ENCODE data around the gene DAP. TPM values are rescaled to one million over a fixed set of nuclear protein-coding genes. Genes with fewer than 3 reads are reported as not detected.

Gene DAP
- total RNA-seq, 1 experiment from 2014 or later: 47.2 TPM

DNA sequence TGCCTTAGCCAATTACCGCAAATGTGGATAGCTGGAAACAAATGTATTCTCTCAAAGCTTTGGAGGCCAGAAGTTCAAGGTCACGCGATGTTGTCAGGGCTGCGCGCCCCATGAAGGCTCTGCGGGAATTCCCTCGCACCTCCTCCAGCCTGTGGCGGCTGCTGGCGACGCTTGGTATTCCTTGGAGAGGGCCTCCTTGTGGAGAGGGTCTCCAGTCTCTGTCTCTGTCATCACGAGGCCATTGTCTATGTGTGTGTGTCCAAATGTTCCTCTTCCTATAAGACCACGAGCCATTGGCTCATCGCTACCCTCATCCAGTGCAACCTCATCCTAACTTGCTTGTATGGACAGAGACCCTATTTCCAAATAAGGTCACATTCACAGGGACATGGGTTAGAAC lies 99.6 kb downstream of the DAP start:
- no peaks in the 10 kb centered on the region for H3K27me3 ChIP-seq (ENCODE audit: insufficient read depth, low read length)
- H3K27me3 Mint-ChIP-seq (ENCODE audit: low read depth): no peaks in the 10 kb centered on the region; the same call in 1 of the 2 replicates
- H3K23ac ChIP-seq (ENCODE audit: insufficient read length, low read depth, low read length): no peak overlapping the region
- H3K79me2 ChIP-seq (ENCODE audit: insufficient read depth, low read length): no peaks in the 10 kb centered on the region
- no peaks in the 10 kb centered on the region for H4K20me1 ChIP-seq (ENCODE audit: control insufficient read depth, insufficient read depth, insufficient read length)
- no peak overlapping the region for H3K14ac ChIP-seq (ENCODE audit: insufficient read depth, low read length)
- H2BK5ac ChIP-seq (ENCODE audit: insufficient read length, low read length): no peak overlapping the region
- no peak overlapping the region for H3K4me2 ChIP-seq (ENCODE audit: insufficient read depth, insufficient read length, low read length)
- no peaks in the 10 kb centered on the region for H3K23me2 ChIP-seq (ENCODE audit: insufficient read length, low read depth, low read length, poor library complexity, severe bottlenecking)
- H3K9me3 Mint-ChIP-seq: no peaks in the 10 kb centered on the region
- H3K4ac ChIP-seq (ENCODE audit: low read depth, low read length): no peak overlapping the region
- H2BK120ac ChIP-seq (ENCODE audit: low read depth, low read length, poor library complexity, severe bottlenecking): no peak overlapping the region
- DNase-seq: no peak
- H2AFZ ChIP-seq (ENCODE audit: low read length): no peak overlapping the region
- H3K27ac ChIP-seq (ENCODE audit: insufficient read length, low read depth, low read length): no peak overlapping the region
- no peaks in the 10 kb centered on the region for H3K36me3 Mint-ChIP-seq (ENCODE audit: insufficient read depth in 1 of 3, low read depth in 3 of 3)
- H3T11ph ChIP-seq (ENCODE audit: low read length): no peak overlapping the region
- no CpG with 5 or more reads among the region's 13 CpGs for WGBS (ENCODE audit: extremely low coverage, insufficient read length, low lambda C conversion rate)
- no peak overlapping the region for H4K91ac ChIP-seq (ENCODE audit: insufficient read length, low read depth, low read length)
- H3K4me1 Mint-ChIP-seq: peaks cover 15 to 25% of the 10 kb centered on the region in 2 experiments
- no peak overlapping the region for H3K27ac Mint-ChIP-seq
- no peak overlapping the region for H2BK20ac ChIP-seq (ENCODE audit: low read depth, low read length, poor library complexity, severe bottlenecking)
- no peak overlapping the region for H2AK5ac ChIP-seq (ENCODE audit: insufficient read length, low read length)
- no peaks in the 10 kb centered on the region; the same call in 1 of the 2 replicates for H3K4me1 ChIP-seq (ENCODE audit: insufficient read depth, low read length)
- H4K5ac ChIP-seq (ENCODE audit: insufficient read length, low read depth, low read length): no peak overlapping the region
- no peaks in the 10 kb centered on the region for H3K9me3 ChIP-seq (ENCODE audit: control insufficient read depth, low read depth, low read length)
- H2BK12ac ChIP-seq (ENCODE audit: insufficient read length, low read depth, low read length): no peak overlapping the region
- no peak overlapping the region for H2BK15ac ChIP-seq (ENCODE audit: low read depth, low read length)
- H3K4me3 Mint-ChIP-seq: no peak overlapping the region
- TF ChIP-seq, protein P1, sequence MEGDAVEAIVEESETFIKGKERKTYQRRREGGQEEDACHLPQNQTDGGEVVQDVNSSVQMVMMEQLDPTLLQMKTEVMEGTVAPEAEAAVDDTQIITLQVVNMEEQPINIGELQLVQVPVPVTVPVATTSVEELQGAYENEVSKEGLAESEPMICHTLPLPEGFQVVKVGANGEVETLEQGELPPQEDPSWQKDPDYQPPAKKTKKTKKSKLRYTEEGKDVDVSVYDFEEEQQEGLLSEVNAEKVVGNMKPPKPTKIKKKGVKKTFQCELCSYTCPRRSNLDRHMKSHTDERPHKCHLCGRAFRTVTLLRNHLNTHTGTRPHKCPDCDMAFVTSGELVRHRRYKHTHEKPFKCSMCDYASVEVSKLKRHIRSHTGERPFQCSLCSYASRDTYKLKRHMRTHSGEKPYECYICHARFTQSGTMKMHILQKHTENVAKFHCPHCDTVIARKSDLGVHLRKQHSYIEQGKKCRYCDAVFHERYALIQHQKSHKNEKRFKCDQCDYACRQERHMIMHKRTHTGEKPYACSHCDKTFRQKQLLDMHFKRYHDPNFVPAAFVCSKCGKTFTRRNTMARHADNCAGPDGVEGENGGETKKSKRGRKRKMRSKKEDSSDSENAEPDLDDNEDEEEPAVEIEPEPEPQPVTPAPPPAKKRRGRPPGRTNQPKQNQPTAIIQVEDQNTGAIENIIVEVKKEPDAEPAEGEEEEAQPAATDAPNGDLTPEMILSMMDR (conservative IDR thresholded peaks at IDR 0.05): no peak
- no peak overlapping the region for H4K8ac ChIP-seq (replicated peaks; ENCODE audit: insufficient read length, low read depth, low read length)
- no peak overlapping the region for H3K56ac ChIP-seq (ENCODE audit: insufficient read length, low read depth, low read length)
- H3K79me1 ChIP-seq (ENCODE audit: insufficient read depth, low read depth, low read length, poor library complexity, severe bottlenecking): no peaks in the 10 kb centered on the region
- H3K9ac ChIP-seq (ENCODE audit: extremely low read depth, insufficient read length, low read length): no peak overlapping the region
- no peak overlapping the region for H3K18ac ChIP-seq (ENCODE audit: insufficient read length, low read depth, low read length)

Measured in H9 (cell line).